H7 (cell line): ENCODE data around the gene MYD88. TPM values are rescaled to one million over a fixed set of nuclear protein-coding genes. Genes with fewer than 3 reads are reported as not detected.

Source experiments
- DNase-seq: peaks from one replicate; pipeline ENCODE4 v3.0.0; 2012
- H3K27me3 ChIP-seq: 2 replicates; pipeline ENCODE4 v1.6.0; 2011; ENCODE audit warnings: mild to moderate bottlenecking, low read length; ENCODE audit not compliant: control insufficient read depth, insufficient read depth
- H3K36me3 ChIP-seq: replicated peaks from 2 replicates; pipeline ENCODE4 v1.5.1; 2011; ENCODE audit warnings: low read length; ENCODE audit not compliant: control insufficient read depth, insufficient read depth
- H3K4me3 ChIP-seq: 2 replicates; pipeline ENCODE4 v1.5.1; 2011; ENCODE audit warnings: low read depth, mild to moderate bottlenecking, control low read depth, low read length, moderate library complexity; ENCODE audit not compliant: insufficient read depth
- total RNA-seq: library from RNA; depleted of rRNA; stranded (reverse); fragments of >200 nt; shearing (Covaris generic); gene quantifications from 2 replicates; pipeline ENCODE4 v1.2.3, GENCODE V29; 2014; rRNA removed

MYD88 gene
- 1.8 and 3.4 TPM in 2 replicates for total RNA-seq

DNA sequence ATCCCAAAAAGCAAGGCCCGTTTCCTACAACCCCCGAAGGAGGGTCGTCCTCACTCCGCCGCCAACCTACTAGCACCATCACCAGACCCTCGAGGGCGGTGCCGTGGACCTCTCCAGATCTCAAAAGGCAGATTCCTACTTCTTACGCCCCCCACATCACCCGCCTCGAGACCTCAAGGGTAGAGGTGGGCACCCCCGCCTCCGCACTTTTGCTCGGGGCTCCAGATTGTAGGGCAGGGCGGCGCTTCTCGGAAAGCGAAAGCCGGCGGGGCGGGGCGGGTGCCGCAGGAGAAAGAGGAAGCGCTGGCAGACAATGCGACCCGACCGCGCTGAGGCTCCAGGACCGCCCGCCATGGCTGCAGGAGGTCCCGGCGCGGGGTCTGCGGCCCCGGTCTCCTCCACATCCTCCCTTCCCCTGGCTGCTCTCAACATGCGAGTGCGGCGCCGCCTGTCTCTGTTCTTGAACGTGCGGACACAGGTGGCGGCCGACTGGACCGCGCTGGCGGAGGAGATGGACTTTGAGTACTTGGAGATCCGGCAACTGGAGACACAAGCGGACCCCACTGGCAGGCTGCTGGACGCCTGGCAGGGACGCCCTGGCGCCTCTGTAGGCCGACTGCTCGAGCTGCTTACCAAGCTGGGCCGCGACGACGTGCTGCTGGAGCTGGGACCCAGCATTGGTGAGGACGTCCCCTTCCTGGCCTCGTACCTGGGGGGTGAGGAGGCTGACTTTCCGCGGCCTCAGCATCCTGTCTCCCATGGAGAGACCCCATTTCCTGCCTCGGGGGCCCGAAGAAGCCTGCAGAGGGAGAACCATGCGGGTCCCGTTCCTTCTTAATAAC lies at the start of gene MYD88:
TSS of gene MYD88 (plus strand) at position 313 of the 842 bp plus-strand sequence. CDS start at position 353, 40 bp downstream.
- H3K4me3 ChIP-seq, result peak within 1 kb of the TSS; percentile 83
- DNase-seq, result peak; percentile 83
- H3K27me3 ChIP-seq, result peaks cover 5% of the 10 kb centered on the region; the same call in 1 of the 2 replicates

DNA sequence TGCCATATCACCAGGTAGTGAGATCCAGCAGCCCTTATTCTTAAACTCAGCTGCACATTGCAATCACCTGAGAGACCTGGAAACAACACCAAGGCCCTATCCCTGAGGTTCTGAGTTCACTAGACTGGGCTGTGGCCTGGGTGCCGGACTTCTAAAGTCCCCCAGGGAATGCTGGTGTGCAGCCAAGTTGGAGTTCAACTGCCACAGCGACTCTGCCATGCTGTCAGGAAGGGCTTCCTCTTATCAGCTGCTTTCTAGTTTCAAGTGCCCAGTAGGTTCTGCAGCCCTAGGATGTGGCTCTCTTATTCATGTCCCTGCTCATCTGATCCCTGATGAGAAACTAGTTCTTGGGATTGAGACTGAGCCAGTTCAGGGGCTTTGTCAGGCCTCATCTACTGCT lies 49.3 kb upstream of the MYD88 start:
- Histone ChIP-seq H3K36me3 (no peaks in the 10 kb centered on the region), H3K27me3 (no peaks in the 10 kb centered on the region), H3K4me3 (no peak overlapping the region)
- no peak for DNase-seq

More for the DNA sequence above, at the start of gene MYD88:
- H3K36me3 ChIP-seq, result peaks cover 19% of the 10 kb centered on the region

DNA sequence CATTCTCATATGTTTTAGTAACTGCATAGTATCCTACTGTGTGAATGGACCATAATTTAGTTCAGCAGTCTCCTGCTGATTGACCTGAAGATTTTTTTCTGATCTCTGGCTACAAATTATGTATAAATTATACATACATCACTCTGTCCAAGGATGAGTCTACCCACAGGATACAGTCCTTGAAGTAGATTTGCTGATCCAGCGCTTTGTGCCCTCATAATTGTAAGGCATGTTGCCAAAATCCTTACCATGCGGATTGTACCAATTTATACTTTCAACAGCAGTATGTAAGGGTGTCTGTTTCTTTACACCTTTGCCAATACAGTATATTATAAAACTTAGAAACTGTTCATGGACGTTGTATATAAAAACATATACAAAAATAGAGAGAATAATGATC lies 48.0 kb upstream of the MYD88 start:
- no peak for DNase-seq
- Histone ChIP-seq H3K4me3 (no peak overlapping the region), H3K36me3 (no peaks in the 10 kb centered on the region), H3K27me3 (no peaks in the 10 kb centered on the region)

DNA sequence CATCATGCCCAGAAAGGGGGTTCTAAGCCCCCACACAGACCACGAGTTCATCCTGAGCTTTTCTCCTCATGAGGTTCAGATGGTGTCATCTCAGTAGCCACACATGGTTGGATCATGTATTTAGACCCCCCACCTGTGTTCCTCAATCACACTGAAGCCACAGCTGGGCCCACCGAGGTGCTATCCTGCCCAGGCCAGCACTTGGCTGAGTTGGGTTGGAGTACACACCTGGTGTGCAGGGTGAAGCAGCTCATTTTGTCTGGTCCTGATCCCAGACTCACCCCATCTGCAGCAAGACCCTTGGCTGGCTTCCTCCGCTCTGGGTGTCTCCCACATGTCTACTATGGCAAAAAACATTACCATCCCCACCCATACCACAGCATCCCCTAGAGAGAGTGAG lies 43.5 kb upstream of the MYD88 start:
- no peaks in the 10 kb centered on the region for H3K36me3 ChIP-seq
- DNase-seq, result no peak
- H3K27me3 ChIP-seq, result peaks cover 2% of the 10 kb centered on the region; the same call in 1 of the 2 replicates
- no peak overlapping the region for H3K4me3 ChIP-seq

DNA sequence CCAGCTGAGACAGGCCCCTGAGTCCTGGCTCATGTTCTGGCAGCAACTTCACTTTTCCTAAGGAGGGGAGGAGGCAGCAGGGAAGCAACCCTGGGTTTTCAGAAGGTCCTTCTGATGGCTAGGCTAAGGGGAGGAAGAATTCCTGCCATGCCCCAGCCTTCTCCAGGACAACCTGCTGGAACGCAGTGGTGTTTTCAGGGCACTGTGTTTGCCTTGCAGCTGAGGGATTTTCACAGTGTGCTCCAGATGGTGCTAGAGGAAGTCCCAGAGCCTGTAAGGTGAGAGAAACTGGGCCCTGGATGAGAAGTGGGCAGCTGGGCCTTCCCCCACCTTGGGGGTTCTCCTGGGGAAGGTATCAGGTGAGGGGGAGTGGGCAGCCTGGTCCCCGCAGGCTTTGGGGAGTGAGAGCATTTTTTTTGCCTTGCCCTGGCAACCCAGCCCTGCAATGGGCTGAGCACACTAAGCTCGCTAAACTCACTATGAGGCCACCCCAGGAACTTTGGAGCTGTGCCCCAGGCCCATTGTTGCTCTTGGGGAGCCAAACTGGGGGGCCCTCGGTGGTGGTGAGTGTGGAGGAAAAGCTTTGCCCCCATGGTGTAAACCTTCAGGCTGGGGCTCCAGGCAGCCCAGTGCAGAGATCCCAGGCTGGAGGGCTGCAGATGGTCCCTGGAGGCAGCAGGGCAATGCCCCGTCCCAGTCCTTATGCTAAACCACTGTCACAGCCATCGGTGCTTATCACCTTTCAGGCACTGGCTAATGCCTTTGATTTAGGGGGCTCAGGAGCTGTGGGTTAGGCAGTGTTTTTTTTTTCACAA lies 42.6 kb upstream of the MYD88 start:
- no peak overlapping the region for H3K4me3 ChIP-seq
- no peak for DNase-seq
- no peaks in the 10 kb centered on the region for H3K36me3 ChIP-seq
- H3K27me3 ChIP-seq, result peaks cover 2% of the 10 kb centered on the region; the same call in 1 of the 2 replicates

DNA sequence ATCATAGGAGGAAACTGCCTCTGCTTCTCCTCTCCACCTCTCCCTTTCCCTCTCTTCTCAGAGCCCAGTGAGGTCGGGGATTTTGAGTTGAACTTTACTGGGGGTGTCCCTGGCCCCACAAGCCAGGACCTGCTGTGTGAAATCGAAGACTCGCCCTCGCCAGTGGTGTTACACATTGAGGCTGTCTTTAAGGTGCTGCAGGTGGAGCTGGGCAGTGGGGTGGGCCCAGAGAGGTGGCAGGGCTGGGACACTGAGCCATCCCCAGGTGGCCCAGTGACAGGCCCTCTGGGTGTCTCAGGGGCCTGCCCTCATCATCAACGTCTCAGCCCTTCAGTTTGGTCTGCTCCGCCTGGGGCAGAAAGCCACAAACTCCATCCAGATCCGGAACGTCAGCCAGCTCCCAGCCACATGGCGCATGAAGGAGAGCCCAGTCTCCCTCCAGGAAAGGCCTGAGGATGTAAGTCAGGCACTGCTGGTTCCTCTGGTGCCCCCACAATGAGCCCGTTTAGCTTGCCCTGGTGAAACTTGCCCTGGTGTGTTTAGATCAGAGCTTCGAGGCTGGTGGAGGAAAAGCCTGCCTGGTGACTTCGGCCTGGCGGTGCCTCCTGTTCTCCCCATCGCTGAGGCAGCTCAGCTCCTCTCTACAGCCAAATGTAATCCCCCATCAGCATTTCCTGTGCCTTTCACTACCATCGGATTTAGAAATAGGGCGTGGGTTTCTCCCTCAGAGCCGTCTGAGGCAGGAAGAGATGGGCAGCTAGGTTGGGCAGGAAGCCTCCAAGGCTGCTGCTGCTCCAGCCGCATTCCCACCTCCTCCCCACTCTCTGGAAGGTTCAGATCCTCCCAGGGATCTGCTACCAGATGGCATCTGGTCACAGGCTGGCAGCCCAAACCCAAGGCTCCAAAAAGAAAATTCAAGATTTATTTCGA lies 40.8 kb upstream of the MYD88 start:
- H3K36me3 ChIP-seq, result no peaks in the 10 kb centered on the region
- H3K27me3 ChIP-seq, result peaks cover 2% of the 10 kb centered on the region; the same call in 1 of the 2 replicates
- no peak for DNase-seq

DNA sequence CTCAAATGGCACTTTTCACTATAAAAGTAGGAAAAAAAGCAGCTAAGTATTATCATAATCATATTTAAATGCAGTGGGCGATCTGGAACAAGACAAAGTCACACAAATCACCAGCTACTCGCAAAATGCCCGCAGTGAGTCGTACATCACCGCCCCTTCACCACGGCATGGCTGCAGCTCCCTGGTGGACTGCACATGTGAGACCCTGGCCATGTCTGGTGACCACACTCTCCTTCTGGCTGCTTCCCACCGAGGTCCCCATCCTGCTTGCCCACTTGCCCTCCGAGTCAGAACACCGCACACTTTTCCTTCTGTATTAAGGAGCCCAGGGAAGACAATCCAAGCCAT lies 40.1 kb upstream of the MYD88 start:
- no peak for DNase-seq
- no peaks in the 10 kb centered on the region for H3K36me3 ChIP-seq
- H3K4me3 ChIP-seq, result no peak overlapping the region
- peaks cover 2% of the 10 kb centered on the region; the same call in 1 of the 2 replicates for H3K27me3 ChIP-seq

More for the DNA sequence above, 40.8 kb upstream of the MYD88 start:
- H3K4me3 ChIP-seq, result no peak overlapping the region

DNA sequence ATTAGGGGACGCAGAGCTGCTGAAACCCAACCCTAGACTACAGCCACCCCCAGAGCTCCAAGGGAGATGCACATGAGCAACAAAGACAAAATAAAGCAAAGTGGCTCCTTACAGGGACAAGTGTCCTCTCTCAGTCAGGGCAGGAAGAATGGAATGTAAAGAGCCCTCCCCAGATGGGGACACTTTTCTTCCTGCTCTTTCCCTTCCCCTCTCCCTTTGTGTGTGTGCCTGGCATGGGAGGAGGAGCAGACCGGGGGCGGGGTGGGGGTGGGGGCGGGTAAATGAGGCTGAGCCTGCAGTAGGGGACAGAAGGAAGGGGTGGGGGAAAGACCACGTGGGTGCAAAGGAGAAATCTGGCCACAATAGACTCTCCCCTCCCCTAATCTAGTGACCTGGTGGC lies 38.9 kb upstream of the MYD88 start:
- no peak overlapping the region for H3K4me3 ChIP-seq
- no peaks in the 10 kb centered on the region for H3K36me3 ChIP-seq
- DNase-seq, result peak; percentile 76
- peaks cover 2% of the 10 kb centered on the region; the same call in 1 of the 2 replicates for H3K27me3 ChIP-seq

DNA sequence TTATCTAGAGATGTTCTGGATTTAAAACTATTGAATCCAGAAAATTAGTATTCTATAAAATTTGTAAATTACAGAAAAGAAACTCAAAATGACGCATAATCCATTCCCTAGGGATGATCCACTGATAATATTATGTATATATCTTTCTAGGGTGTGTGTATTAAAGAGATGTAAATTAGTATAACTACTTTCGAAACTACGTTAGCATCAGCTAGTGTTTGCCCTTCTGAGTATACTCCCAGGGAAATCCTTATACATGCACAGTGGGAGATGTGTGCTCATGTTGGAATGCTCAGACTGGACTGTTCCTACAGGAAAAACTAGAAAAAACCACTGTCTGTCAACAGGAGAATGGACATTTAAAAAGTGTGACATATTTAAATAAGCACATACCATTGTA lies 38.0 kb upstream of the MYD88 start:
- Histone ChIP-seq H3K4me3 (no peak overlapping the region), H3K27me3 (peaks cover 2% of the 10 kb centered on the region; the same call in 1 of the 2 replicates), H3K36me3 (no peaks in the 10 kb centered on the region)
- DNase-seq, result no peak

DNA sequence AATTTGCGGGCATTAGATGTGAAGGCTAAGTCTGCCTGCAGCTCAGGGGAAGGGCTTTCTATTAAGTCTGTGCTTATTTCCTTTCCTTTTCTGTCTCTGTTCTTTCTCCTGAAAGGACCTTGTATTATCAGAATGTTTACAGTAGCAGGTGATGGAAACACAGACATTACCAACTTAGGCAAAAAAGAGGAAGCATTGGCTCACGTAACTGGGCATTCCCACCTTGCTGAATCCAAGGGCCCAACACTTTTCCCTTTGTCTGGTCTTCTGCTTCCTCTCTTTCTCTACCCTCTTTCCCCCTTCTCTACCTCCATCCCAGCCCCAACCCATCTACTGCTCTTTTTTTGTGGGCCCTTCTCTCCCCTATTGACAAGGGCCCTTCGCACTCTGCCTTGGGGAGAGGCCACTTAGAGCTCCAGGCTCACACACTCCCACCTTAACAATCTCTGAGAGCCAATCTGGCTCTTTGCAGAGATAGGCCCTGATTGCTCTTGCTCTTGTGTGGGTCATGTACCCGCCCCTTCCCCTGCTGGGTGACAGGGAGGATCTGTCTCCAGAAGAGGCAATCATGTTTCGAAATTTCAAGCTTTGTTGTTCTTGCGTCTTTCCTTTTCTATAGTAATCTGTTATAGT lies 36.5 kb upstream of the MYD88 start:
- H3K36me3 ChIP-seq, result no peaks in the 10 kb centered on the region
- no peak overlapping the region for H3K4me3 ChIP-seq
- no peak for DNase-seq
- H3K27me3 ChIP-seq, result peaks cover 2% of the 10 kb centered on the region; the same call in 1 of the 2 replicates

DNA sequence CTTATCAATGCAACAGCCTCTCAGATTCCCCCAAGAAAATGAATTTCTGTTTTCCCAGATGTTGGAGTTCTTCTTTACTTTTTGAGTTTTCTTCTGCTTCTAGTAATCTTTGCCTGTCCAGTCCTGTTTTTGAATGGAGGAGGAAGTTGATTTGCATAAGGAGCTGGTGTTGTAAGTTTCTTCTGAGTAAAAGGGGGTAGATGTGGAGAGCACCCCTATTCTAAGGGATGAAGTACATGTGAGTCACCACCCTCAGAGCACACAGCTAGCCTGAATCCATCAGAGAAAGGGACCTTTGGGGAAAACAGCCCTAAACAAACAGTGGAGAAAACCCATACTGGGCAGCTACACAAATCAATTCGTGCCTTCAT lies 36.0 kb upstream of the MYD88 start:
- peaks cover 2% of the 10 kb centered on the region; the same call in 1 of the 2 replicates for H3K27me3 ChIP-seq
- H3K4me3 ChIP-seq, result no peak overlapping the region
- no peaks in the 10 kb centered on the region for H3K36me3 ChIP-seq
- DNase-seq, result no peak

DNA sequence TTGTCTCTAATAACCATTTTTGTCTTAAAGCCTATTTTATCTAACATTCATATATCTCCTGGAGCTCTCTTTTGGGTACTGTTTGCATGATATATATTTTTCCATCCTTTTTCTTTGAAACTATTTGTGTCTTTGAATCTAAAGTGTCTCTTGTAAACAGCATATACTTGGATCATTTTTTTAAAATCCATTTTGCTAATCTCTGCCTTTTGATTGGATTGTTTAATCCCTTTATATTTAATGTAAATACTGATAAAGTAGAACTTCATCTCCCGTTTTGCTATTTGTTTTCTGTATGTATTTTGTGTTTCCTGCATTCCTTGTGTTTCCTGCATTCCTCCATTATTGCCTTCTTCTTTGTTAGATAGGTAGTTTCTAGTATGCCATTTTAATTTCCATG lies 32.9 kb upstream of the MYD88 start:
- Histone ChIP-seq H3K36me3 (no peaks in the 10 kb centered on the region), H3K27me3 (no peaks in the 10 kb centered on the region), H3K4me3 (no peak overlapping the region)
- DNase-seq, result no peak

DNA sequence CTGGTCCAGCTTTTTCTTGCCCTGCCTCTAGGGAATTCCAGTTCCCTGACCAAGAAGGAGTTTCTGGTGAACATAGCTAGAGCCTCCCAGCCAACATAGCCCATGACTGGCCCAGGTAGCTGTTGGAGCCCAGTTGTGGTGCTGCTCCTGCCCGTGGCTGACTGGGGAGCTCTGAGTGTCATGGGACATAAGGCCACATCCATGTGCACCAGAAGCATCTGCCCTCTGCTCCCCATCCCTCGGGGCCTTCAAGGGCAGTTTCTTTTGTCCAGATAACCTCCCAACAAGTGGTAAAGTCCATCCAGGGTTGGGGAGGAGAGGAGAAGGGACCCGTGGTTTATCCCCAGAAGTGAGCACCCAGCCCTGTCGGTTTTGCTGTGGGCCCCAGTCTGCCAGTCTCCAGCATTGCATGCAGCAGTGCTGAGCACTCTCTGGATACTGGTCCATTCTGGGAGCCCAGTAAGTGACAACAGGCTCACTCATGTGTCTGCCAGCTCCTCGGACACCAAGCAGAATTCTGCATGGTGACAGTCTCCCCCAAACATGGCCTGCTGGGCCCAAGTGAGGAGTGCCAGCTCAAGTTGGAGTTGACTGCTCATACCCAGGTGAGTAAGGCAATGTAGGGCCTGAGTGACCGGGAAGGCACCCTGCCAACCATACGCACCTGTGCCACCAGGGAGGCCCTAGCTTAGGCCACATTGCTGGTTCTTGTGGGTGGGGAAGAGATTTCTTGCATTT lies 30.4 kb upstream of the MYD88 start:
- H3K36me3 ChIP-seq, result no peaks in the 10 kb centered on the region
- H3K27me3 ChIP-seq, result no peaks in the 10 kb centered on the region
- no peak overlapping the region for H3K4me3 ChIP-seq
- no peak for DNase-seq
